Measurements from ENCODE around the gene KCNN4.
A peak's percentile ranks its signal among the peaks of the same experiment; 100 is the strongest.
"Not testable (repeated sequence)": the region's sequence is repeated elsewhere in the genome, so short reads cannot be mapped to it uniquely, and the experiment has no call there.

The KCNN4 gene

GRCh38 chr19:43780706-43781525 lies at the start of gene KCNN4:
KCNN4 (minus strand) TSS chr19:43780973; CDS start chr19:43780861, 112 bp downstream.
- DNase-seq (ENCODE audit: low read depth): peak; percentile 48

GRCh38 chr19:43826787-43827754 lies 46.3 kb upstream of the KCNN4 start, which contains the start of gene ZNF283:
ZNF283 (plus strand) TSS chr19:43827321; CDS start chr19:43833505, 6,184 bp downstream.
- peak; percentile 77 for DNase-seq (ENCODE audit: low read depth)

GRCh38 chr19:43824572-43824971 lies 43.8 kb upstream of the KCNN4 start:
- DNase-seq (ENCODE audit: low read depth): not testable (repeated sequence)

GRCh38 chr19:43823856-43824255 lies 43.1 kb upstream of the KCNN4 start:
- not testable (repeated sequence) for DNase-seq (ENCODE audit: low read depth)

GRCh38 chr19:43820884-43821215 lies 40.1 kb upstream of the KCNN4 start:
- no peak for DNase-seq (ENCODE audit: low read depth)

- no peak for DNase-seq (ENCODE audit: low read depth)
These were observed 39.5 kb upstream of the KCNN4 start for GRCh38 chr19:43820098-43820883.

GRCh38 chr19:43818500-43818899 lies 37.7 kb upstream of the KCNN4 start:
- no peak for DNase-seq (ENCODE audit: low read depth)

- not testable (repeated sequence) for DNase-seq (ENCODE audit: low read depth)
These were observed 36.7 kb upstream of the KCNN4 start for GRCh38 chr19:43817454-43817853.

- DNase-seq (ENCODE audit: low read depth): no peak
These were observed 34.0 kb upstream of the KCNN4 start for GRCh38 chr19:43814663-43815352.

GRCh38 chr19:43812688-43813087 lies 31.9 kb upstream of the KCNN4 start:
- DNase-seq (ENCODE audit: low read depth): no peak

- DNase-seq (ENCODE audit: low read depth): no peak
These were observed 31.5 kb upstream of the KCNN4 start for GRCh38 chr19:43812259-43812658.

- no peak for DNase-seq (ENCODE audit: low read depth)
These were observed 31.1 kb upstream of the KCNN4 start for GRCh38 chr19:43811837-43812236.

- no peak for DNase-seq (ENCODE audit: low read depth)
These were observed 29.3 kb upstream of the KCNN4 start for GRCh38 chr19:43809762-43810696.

GRCh38 chr19:43807651-43808050 lies 26.9 kb upstream of the KCNN4 start:
- DNase-seq (ENCODE audit: low read depth): no peak

- DNase-seq (ENCODE audit: low read depth): no peak
These were observed 26.1 kb upstream of the KCNN4 start for GRCh38 chr19:43806848-43807247.

GRCh38 chr19:43806401-43806800 lies 25.6 kb upstream of the KCNN4 start:
- not testable (repeated sequence) for DNase-seq (ENCODE audit: low read depth)

GRCh38 chr19:43804432-43804831 lies 23.7 kb upstream of the KCNN4 start:
- DNase-seq (ENCODE audit: low read depth): no peak

- no peak for DNase-seq (ENCODE audit: low read depth)
These were observed 21.6 kb upstream of the KCNN4 start, which contains the start of gene LYPD5 for GRCh38 chr19:43802216-43802951. LYPD5 (minus strand) TSS chr19:43802447; CDS start chr19:43802380, 67 bp downstream.

GRCh38 chr19:43799502-43800142 lies 18.8 kb upstream of the KCNN4 start:
- DNase-seq (ENCODE audit: low read depth): no peak

Data from stimulated activated CD8-positive, alpha-beta memory T cell treated with anti-CD3 and anti-CD28 coated beads, Interleukin-4, amount 100 ng/mL, for 24 hours (primary cell).